ENCODE data around the gene UBL4B. TPM values are rescaled to one million over a fixed set of nuclear protein-coding genes. Genes with fewer than 3 reads are reported as not detected.

UBL4B gene
- total and polyA plus RNA-seq, 2 donors (not counting 1 experiment from before 2014, with no cell fraction given): not detected

DNA sequence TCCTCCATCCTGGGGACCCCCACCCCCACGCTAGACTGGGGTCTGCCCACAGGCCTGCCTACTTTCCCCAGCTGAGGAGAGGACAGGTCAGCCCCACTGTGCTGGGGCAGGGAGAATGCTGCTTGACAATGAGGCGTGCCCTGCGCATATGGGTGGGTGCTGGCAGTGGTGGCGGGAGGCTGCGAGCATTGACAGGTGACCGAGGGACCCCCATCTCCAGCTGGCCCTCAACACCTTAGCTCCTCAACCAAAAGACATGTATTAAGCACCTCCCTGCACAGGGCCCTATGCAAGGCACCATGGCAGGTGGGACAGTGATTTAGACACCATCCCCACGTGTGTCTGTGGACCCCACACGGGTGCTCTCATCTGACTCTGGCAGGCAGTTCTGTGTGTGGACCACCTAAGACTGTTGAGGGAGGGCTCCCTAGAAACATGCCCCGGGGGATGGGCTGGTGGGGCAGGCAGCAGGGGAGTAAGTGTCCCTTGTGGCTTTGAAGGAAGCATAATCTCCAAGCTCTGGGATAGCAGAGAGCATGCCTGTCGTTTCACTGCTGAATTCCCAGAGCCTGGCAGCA lies 23.4 kb upstream of the UBL4B start:
- no peak overlapping the region for H3K4me3 Mint-ChIP-seq
- ChIA-PET POLR2A (no interaction called here), CTCF (interaction anchor here (0.5 to 3.0 kb wide), 16 partner anchors 9 to 407 kb away, joined by 3 to 47 read pairs (median 6); no protein-coding TSS in a partner anchor)
- WGBS (ENCODE audit: insufficient coverage): 81% methylated on average over 10 of the region's 10 CpGs
- Histone ChIP-seq H3K79me2 (ENCODE audit: control insufficient read depth, insufficient read depth, low read length) (no peaks in the 10 kb centered on the region), H2AFZ (ENCODE audit: insufficient read depth, low read depth, low read length, poor library complexity, severe bottlenecking) (no peak overlapping the region), H3K9ac (ENCODE audit: low read length) (no peak overlapping the region), H4K20me1 (ENCODE audit: control insufficient read depth, insufficient read depth, low read length, poor library complexity, severe bottlenecking) (no peaks in the 10 kb centered on the region), H3K4me2 (replicated peaks; ENCODE audit: low read depth, low read length, poor library complexity, severe bottlenecking) (no peak overlapping the region), H3K27me3 (replicated peaks in 1 of 4; ENCODE audit: control extremely low read depth in 1 of 4, control insufficient read depth in 3 of 4, insufficient read depth in 4 of 4, low read length in 3 of 4) (peaks cover 0 to 40% (median 13%) of the 10 kb centered on the region in 4 experiments), H3K4me3 (ENCODE audit: control extremely low read depth in 1 of 5, extremely low read depth in 1 of 5, insufficient read depth in 1 of 5, low read depth in 2 of 5, low read length in 4 of 5) (no peak overlapping the region), H3K9me3 (ENCODE audit: control extremely low read depth in 1 of 3, control insufficient read depth in 2 of 3, insufficient read depth in 1 of 3, low read length in 2 of 3) (peaks cover 0 to 9% (median 0%) of the 10 kb centered on the region in 3 donors), H3K4me1 (ENCODE audit: control insufficient read depth in 2 of 2, insufficient read depth in 2 of 2, low read length in 2 of 2) (peaks cover 6 to 10% of the 10 kb centered on the region in 2 donors), H3K27ac (ENCODE audit: low read length in 2 of 2) (no peak overlapping the region), H3K36me3 (replicated peaks in 1 of 2; ENCODE audit: control extremely low read depth in 1 of 2, control insufficient read depth in 1 of 2, extremely low read depth in 1 of 2, insufficient read depth in 2 of 2, low read length in 1 of 2) (no peaks in the 10 kb centered on the region)
- DNase-seq: no peak
- H3K4me1 Mint-ChIP-seq: peaks cover 5% of the 10 kb centered on the region
- H3K27ac Mint-ChIP-seq: no peak overlapping the region
- H3K9me3 Mint-ChIP-seq (ENCODE audit: insufficient read depth): no peaks in the 10 kb centered on the region
- intact Hi-C loops (cut with micrococcal nuclease): loop anchor here (1.0 kb wide), 1 partner anchor 17 kb away; no protein-coding TSS in a partner anchor
- no peak for TF ChIP-seq EZH2 (IDR thresholded peaks at IDR 0.05; ENCODE audit: borderline replicate concordance, insufficient read depth, low read depth, low read length, poor library complexity, severe bottlenecking)
- TF ChIP-seq CTCF (IDR thresholded peaks at IDR 0.05): no peak
- peaks cover 41% of the 10 kb centered on the region for H3K27me3 Mint-ChIP-seq
- ATAC-seq (ENCODE audit: low read depth): no peak

DNA sequence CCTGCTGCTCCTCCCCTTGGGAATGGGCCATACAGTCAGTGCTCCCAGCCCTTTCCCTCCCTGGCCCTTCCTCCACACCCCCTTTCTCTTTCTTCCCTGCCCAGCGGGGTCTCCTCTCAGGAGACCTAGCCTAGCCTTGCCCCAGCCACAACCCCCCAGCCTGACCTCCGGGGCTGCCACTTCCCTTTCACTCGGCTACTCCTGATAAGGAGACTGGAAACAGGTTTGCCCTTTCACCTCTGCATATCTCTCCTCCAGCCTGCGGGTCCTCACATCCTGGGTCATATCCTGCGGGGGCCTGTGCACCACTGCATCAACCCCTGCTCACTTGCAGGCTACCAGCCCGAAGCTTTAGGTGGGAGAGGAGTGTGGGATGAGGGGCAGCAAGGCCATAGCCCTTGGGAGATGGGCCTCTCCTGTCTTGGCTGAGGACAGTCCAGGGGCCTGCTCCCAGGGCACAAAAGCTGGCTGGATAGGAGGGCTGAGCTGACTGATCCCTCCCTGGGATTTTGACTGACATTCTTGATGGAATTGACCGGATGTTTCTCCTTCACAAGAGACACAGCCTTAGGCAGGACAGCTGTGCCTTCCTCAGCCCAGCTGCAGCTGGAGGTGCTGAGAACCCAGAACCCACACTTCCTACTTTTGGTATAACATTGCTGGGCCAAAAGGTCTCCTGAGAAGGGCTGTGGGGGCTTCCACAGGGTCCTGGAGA lies 22.5 kb upstream of the UBL4B start:
- no peak overlapping the region for H3K4me3 Mint-ChIP-seq
- no peak overlapping the region for H3K9ac ChIP-seq (ENCODE audit: low read length)
- intact Hi-C loops (cut with micrococcal nuclease): no loop called here

More for the DNA sequence above, 22.5 kb upstream of the UBL4B start:
- no peak for TF ChIP-seq CTCF (IDR thresholded peaks at IDR 0.05)
- TF ChIP-seq EZH2 (IDR thresholded peaks at IDR 0.05; ENCODE audit: borderline replicate concordance, insufficient read depth, low read depth, low read length, poor library complexity, severe bottlenecking): no peak
- Histone ChIP-seq H3K4me2 (replicated peaks; ENCODE audit: low read depth, low read length, poor library complexity, severe bottlenecking) (no peak overlapping the region), H3K4me1 (ENCODE audit: control insufficient read depth in 2 of 2, insufficient read depth in 2 of 2, low read length in 2 of 2) (peaks cover 4 to 6% of the 10 kb centered on the region in 2 donors), H3K79me2 (ENCODE audit: control insufficient read depth, insufficient read depth, low read length) (no peaks in the 10 kb centered on the region), H3K36me3 (replicated peaks in 1 of 2; ENCODE audit: control extremely low read depth in 1 of 2, control insufficient read depth in 1 of 2, extremely low read depth in 1 of 2, insufficient read depth in 2 of 2, low read length in 1 of 2) (no peaks in the 10 kb centered on the region), H3K4me3 (ENCODE audit: control extremely low read depth in 1 of 5, extremely low read depth in 1 of 5, insufficient read depth in 1 of 5, low read depth in 2 of 5, low read length in 4 of 5) (no peak overlapping the region), H3K27me3 (replicated peaks in 1 of 4; ENCODE audit: control extremely low read depth in 1 of 4, control insufficient read depth in 3 of 4, insufficient read depth in 4 of 4, low read length in 3 of 4) (peaks cover 0 to 31% (median 9%) of the 10 kb centered on the region in 4 experiments), H3K9me3 (ENCODE audit: control extremely low read depth in 1 of 3, control insufficient read depth in 2 of 3, insufficient read depth in 1 of 3, low read length in 2 of 3) (peaks cover 0 to 3% (median 0%) of the 10 kb centered on the region in 3 donors), H3K27ac (ENCODE audit: low read length in 2 of 2) (no peak overlapping the region), H4K20me1 (ENCODE audit: control insufficient read depth, insufficient read depth, low read length, poor library complexity, severe bottlenecking) (no peaks in the 10 kb centered on the region), H2AFZ (ENCODE audit: insufficient read depth, low read depth, low read length, poor library complexity, severe bottlenecking) (no peak overlapping the region)
- ChIA-PET POLR2A (no interaction called here), CTCF (interaction anchor here (1.1 to 3.9 kb wide), 3 partner anchors 15 to 406 kb away, joined by 3 to 33 read pairs (median 12); no protein-coding TSS in a partner anchor)
- Mint-ChIP-seq H3K9me3 (ENCODE audit: insufficient read depth) (no peaks in the 10 kb centered on the region), H3K4me1 (peaks cover 1% of the 10 kb centered on the region), H3K27ac (no peak overlapping the region), H3K27me3 (peaks cover 45% of the 10 kb centered on the region)
- 48% methylated on average over 5 of the region's 7 CpGs for WGBS (ENCODE audit: insufficient coverage)
- DNase-seq: no peak
- no peak for ATAC-seq (ENCODE audit: low read depth)
